Measurements from ENCODE around the gene MTERF1. TPM values are rescaled to one million over a fixed set of nuclear protein-coding genes. Genes with fewer than 3 reads are reported as not detected.

Gene MTERF1
- total RNA-seq, 4 donors from 2014 or later = 4.4 to 23.8 (median 21.0) TPM

GRCh38 chr7:91838439-91838838, 42.1 kb downstream of the MTERF1 start:
- Histone ChIP-seq H3K36me3 (no peaks in the 10 kb centered on the region), H3K27me3 (no peaks in the 10 kb centered on the region), H3K9me3 (peaks cover 0 to 3% of the 10 kb centered on the region in 2 donors), H3K4me3 (no peak overlapping the region), H3K27ac (no peak overlapping the region), H3K4me1 (no peaks in the 10 kb centered on the region)
- intact Hi-C loops (cut with DNase I; ENCODE audit: low total_unique reads) = no loop called here
- DNase-seq = no peak
- TF ChIP-seq POLR2A (IDR thresholded peaks at IDR 0.05) (no peak), CTCF (IDR thresholded peaks at IDR 0.05) (no peak)

- H3K4me3 ChIP-seq = no peak overlapping the region
- TF ChIP-seq POLR2A (IDR thresholded peaks at IDR 0.05) = no peak
- intact Hi-C loops (cut with DNase I; ENCODE audit: low total_unique reads) = no loop called here
- H3K4me1 ChIP-seq = no peaks in the 10 kb centered on the region
- no peak for DNase-seq
- H3K36me3 ChIP-seq = no peaks in the 10 kb centered on the region
- peaks cover 0 to 3% of the 10 kb centered on the region in 2 donors for H3K9me3 ChIP-seq
- H3K27ac ChIP-seq = no peak overlapping the region
- H3K27me3 ChIP-seq = no peaks in the 10 kb centered on the region
Observed at GRCh38 chr7:91837397-91838070, 43.0 kb downstream of the MTERF1 start.

- H3K9me3 ChIP-seq = no peaks in the 10 kb centered on the region
- no peaks in the 10 kb centered on the region for H3K4me1 ChIP-seq
- no peak for DNase-seq
- intact Hi-C loops (cut with DNase I; ENCODE audit: low total_unique reads) = no loop called here
- no peak overlapping the region for H3K27ac ChIP-seq
- TF ChIP-seq CTCF (IDR thresholded peaks at IDR 0.05) = no peak
- no peak for TF ChIP-seq POLR2A (IDR thresholded peaks at IDR 0.05)
- H3K4me3 ChIP-seq = no peak overlapping the region
- H3K27me3 ChIP-seq = no peaks in the 10 kb centered on the region
- H3K36me3 ChIP-seq = no peaks in the 10 kb centered on the region
Observed at GRCh38 chr7:91835826-91836368, 44.6 kb downstream of the MTERF1 start.

GRCh38 chr7:91835091-91835825, 45.2 kb downstream of the MTERF1 start:
- Histone ChIP-seq H3K9me3 (no peaks in the 10 kb centered on the region), H3K36me3 (no peaks in the 10 kb centered on the region), H3K27me3 (no peaks in the 10 kb centered on the region), H3K4me3 (no peak overlapping the region), H3K27ac (no peak overlapping the region), H3K4me1 (no peaks in the 10 kb centered on the region)
- TF ChIP-seq POLR2A (IDR thresholded peaks at IDR 0.05) = no peak
- DNase-seq = no peak
- intact Hi-C loops (cut with DNase I; ENCODE audit: low total_unique reads) = no loop called here

GRCh38 chr7:91832493-91833045, 47.9 kb downstream of the MTERF1 start:
- Histone ChIP-seq H3K4me1 (no peaks in the 10 kb centered on the region), H3K27ac (no peak overlapping the region), H3K36me3 (no peaks in the 10 kb centered on the region), H3K27me3 (no peaks in the 10 kb centered on the region), H3K4me3 (no peak overlapping the region), H3K9me3 (no peaks in the 10 kb centered on the region)
- TF ChIP-seq CTCF (IDR thresholded peaks at IDR 0.05) (no peak), POLR2A (IDR thresholded peaks at IDR 0.05) (no peak)
- no peak for DNase-seq
- intact Hi-C loops (cut with DNase I; ENCODE audit: low total_unique reads) = no loop called here

GRCh38 chr7:91827169-91827568, 53.3 kb downstream of the MTERF1 start:
- H3K27ac ChIP-seq = no peak overlapping the region
- intact Hi-C loops (cut with DNase I; ENCODE audit: low total_unique reads) = no loop called here
- TF ChIP-seq POLR2A (IDR thresholded peaks at IDR 0.05) (no peak), CTCF (IDR thresholded peaks at IDR 0.05) (no peak)
- peaks cover 0 to 7% of the 10 kb centered on the region in 2 donors for H3K9me3 ChIP-seq
- H3K27me3 ChIP-seq = no peaks in the 10 kb centered on the region
- no peaks in the 10 kb centered on the region for H3K4me1 ChIP-seq
- no peak for DNase-seq
- no peak overlapping the region for H3K4me3 ChIP-seq
- no peaks in the 10 kb centered on the region for H3K36me3 ChIP-seq

Measured in uterus (tissue), 4 donors.